Natural killer cell treated with Interleukin-12 subunit alpha and Interleukin-12 subunit beta and Interleukin-15 and Interleukin-18, amount 100 ng/mL, for 72 hours (primary cell): ENCODE data around the gene ATXN7. TPM values are rescaled to one million over a fixed set of nuclear protein-coding genes. Genes with fewer than 3 reads are reported as not detected.

Experiments
- ATAC-seq, 2 donors: fragments of 150-1000 bp; cut with Tn5 transposase in 1 of 2; sonication (Bioruptor Pico), chemical (Tn5 transposase) in 1 of 2; 2 replicates each; pipeline ENCODE4 v1.10.0; 2021
- DNase-seq: peaks from one replicate; pipeline ENCODE4 v3.0.0; 2022; ENCODE audit warnings: low spot score
- H3K27ac Mint-ChIP-seq, 2 donors: 1 replicate in 1 of 2; 2 replicates in 1 of 2; pipeline ENCODE4 v1.8.0; 2022; ENCODE audit warnings: mixed read lengths in 2 of 2, mild to moderate bottlenecking in 1 of 2, moderate library complexity in 1 of 2
- H3K27me3 Mint-ChIP-seq, 2 donors: 1 replicate in 1 of 2; 2 replicates in 1 of 2; pipeline ENCODE4 v1.8.0; 2022; ENCODE audit warnings: mixed read lengths in 2 of 2
- H3K36me3 Mint-ChIP-seq: one replicate; pipeline ENCODE4 v1.8.0; 2022; ENCODE audit warnings: mixed read lengths
- H3K4me1 Mint-ChIP-seq, 2 donors: 1 replicate in 1 of 2; 2 replicates in 1 of 2; pipeline ENCODE4 v1.8.0; 2022; ENCODE audit warnings: low read depth in 2 of 2, mixed read lengths in 2 of 2, mild to moderate bottlenecking in 1 of 2
- H3K4me3 Mint-ChIP-seq: one replicate; pipeline ENCODE4 v1.8.0; 2022; ENCODE audit warnings: mixed read lengths
- H3K9me3 Mint-ChIP-seq: 2 replicates; pipeline ENCODE4 v1.8.0; 2022; ENCODE audit warnings: mixed read lengths
- total RNA-seq, 2 donors: library from RNA; stranded (reverse); gene quantifications; one replicate each; pipeline ENCODE4 v1.2.3, GENCODE V29; 2022

ATXN7 gene
- total RNA-seq, 2 donors from 2014 or later, result 96.5 to 101 TPM

DNA sequence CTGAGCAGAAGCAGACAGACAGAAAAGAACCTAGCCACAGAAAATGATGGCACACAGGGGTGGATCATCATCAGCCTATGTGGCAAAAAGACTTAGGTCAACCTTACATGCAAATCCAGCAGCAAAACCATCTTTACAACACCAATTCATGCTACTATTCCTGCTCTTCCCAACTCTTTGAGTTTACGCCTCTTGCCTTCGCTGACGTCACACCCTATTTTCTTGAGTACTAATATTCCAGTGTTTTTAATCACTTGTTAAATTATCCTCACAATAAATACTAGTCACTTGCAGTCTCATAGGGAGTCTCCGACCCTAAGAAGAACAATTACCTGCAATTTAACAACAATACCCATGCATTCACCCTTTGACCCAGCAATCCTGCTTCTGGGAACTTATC, 165.6 kb downstream of the ATXN7 start:
- Mint-ChIP-seq H3K36me3 (no peaks in the 10 kb centered on the region), H3K27me3 (peaks cover 23 to 45% of the 10 kb centered on the region in 2 donors), H3K9me3 (peaks cover 2% of the 10 kb centered on the region), H3K4me1 (peaks cover 3 to 4% of the 10 kb centered on the region in 2 donors), H3K27ac (no peak overlapping the region), H3K4me3 (no peak overlapping the region)
- no peak for ATAC-seq
- DNase-seq, result no peak

DNA sequence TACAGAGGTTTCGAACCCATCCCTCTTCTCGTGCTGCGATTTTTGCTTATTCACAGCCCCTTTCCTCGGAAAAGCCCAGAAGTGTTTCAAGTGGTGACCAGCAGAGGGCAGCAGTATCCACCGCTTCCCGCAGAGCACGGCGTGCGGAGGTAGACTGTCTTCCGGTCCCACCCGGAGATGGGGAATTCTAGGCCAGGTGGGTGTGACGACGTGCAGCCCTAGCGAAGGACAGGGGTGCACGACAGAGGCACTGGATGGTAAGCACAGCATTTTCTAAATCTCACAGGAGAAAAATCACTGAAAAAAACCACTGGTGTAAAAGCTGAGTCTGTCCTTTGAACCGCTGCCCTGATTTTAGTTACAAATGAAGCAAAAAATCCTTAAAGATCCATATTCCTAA, 167.1 kb downstream of the ATXN7 start:
- H3K9me3 Mint-ChIP-seq, result peaks cover 4% of the 10 kb centered on the region
- peak overlapping the region in 1 of 2 donors; percentile 57 for H3K27ac Mint-ChIP-seq
- H3K4me3 Mint-ChIP-seq, result peak overlapping the region; percentile 76
- peaks cover 31 to 58% of the 10 kb centered on the region in 2 donors for H3K27me3 Mint-ChIP-seq
- ATAC-seq (peak; percentile 90 to 93), DNase-seq (peak; percentile 80)
- H3K4me1 Mint-ChIP-seq, result peaks cover 3 to 4% of the 10 kb centered on the region in 2 donors
- no peaks in the 10 kb centered on the region for H3K36me3 Mint-ChIP-seq

DNA sequence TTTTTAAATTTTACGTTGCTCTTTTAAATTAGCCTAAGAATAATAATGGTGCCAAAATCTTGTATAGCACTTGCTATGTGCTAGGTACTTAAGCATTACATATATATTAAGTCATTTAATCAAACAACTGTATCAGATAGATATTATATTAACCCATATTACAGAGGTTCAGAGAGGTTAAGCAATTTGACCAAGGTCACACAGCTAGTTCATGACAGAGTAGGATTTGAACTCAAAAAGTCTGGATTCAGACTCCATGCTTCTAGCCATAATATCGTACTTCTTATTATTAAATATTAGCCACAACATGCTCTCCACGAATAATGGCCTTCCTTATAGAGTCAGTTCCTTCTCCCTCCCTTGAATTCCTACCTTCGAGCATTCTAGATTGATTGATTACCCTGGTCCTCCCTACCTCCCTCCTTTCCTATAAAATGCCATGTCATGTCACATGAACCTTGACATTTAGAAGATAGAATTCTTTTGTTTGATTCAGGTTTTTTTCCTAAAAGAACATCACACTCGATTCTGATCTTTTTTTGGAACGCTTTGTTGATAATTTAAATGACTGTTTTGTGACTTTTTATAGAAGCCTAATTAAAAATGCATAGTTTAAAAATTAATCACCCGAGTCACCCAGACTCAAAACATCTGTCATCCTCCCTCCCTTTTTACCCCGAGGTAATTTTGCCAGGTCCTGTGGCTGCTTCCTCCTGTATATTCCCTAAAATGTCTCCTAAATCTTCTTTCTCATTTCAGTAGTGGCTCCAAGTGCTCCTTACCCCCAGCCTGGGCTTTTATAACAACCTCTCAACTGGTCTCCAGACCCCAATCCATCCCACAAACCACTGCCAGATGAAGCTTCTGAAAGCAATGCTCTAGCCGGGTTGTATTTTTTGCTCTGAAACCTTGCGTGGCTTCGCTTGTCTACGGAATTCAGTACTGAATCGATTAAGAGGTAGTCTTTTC, 168.2 kb downstream of the ATXN7 start:
- no peak for ATAC-seq
- Mint-ChIP-seq H3K4me1 (peaks cover 3 to 4% of the 10 kb centered on the region in 2 donors), H3K9me3 (peaks cover 4% of the 10 kb centered on the region), H3K4me3 (peak overlapping the region; percentile 18), H3K27me3 (peaks cover 31 to 57% of the 10 kb centered on the region in 2 donors), H3K27ac (no peak overlapping the region), H3K36me3 (no peaks in the 10 kb centered on the region)
- DNase-seq, result no peak

DNA sequence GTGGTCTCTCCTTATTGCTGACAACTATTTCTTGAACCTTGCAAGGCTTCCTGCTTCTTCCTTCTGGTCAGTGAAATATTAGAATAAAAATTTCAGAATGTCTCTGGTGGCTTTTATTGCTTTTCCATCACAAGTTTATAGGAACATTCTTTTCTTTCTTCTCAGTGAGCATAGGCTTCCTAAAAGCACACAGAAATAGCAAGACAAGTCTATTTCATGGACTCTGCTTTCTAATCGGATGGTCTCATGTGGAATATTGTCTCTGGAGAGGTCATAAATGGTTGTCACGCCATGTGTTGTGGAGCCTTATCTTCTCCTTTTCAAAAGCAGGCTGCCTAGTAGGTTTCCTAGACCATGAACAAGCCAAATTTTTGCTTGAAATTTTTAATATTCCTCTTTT, 169.4 kb downstream of the ATXN7 start:
- no peak overlapping the region for H3K4me3 Mint-ChIP-seq
- H3K4me1 Mint-ChIP-seq, result peaks cover 3 to 4% of the 10 kb centered on the region in 2 donors
- no peak overlapping the region for H3K27ac Mint-ChIP-seq
- H3K9me3 Mint-ChIP-seq, result peaks cover 4% of the 10 kb centered on the region
- DNase-seq (no peak), ATAC-seq (no peak)
- H3K36me3 Mint-ChIP-seq, result no peaks in the 10 kb centered on the region
- peaks cover 28 to 54% of the 10 kb centered on the region in 2 donors for H3K27me3 Mint-ChIP-seq

DNA sequence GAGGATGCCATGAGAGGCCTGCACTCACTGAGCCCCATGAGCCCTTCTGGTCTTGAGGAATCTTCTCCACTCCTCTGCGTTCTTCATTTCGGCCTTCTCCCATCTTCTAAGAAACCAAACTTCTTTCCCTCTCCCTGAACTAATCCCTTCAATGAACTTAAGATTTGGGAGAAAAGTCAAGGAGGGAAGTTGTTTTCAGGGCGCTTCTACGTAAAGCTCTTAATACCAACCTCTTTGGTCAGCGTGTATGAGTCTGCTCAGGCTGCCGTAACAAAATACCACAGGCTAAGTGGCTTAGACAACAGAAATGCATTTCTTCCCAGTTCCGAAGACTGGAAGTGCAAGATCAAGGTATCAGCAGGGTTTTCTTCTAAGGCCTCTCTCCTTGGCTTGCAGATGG, 173.4 kb downstream of the ATXN7 start:
- no peaks in the 10 kb centered on the region for H3K4me1 Mint-ChIP-seq
- ATAC-seq (no peak), DNase-seq (no peak)
- H3K36me3 Mint-ChIP-seq, result no peaks in the 10 kb centered on the region
- no peak overlapping the region for H3K4me3 Mint-ChIP-seq
- no peak overlapping the region for H3K27ac Mint-ChIP-seq
- peaks cover 32 to 64% of the 10 kb centered on the region in 2 donors for H3K27me3 Mint-ChIP-seq
- peaks cover 4% of the 10 kb centered on the region for H3K9me3 Mint-ChIP-seq

DNA sequence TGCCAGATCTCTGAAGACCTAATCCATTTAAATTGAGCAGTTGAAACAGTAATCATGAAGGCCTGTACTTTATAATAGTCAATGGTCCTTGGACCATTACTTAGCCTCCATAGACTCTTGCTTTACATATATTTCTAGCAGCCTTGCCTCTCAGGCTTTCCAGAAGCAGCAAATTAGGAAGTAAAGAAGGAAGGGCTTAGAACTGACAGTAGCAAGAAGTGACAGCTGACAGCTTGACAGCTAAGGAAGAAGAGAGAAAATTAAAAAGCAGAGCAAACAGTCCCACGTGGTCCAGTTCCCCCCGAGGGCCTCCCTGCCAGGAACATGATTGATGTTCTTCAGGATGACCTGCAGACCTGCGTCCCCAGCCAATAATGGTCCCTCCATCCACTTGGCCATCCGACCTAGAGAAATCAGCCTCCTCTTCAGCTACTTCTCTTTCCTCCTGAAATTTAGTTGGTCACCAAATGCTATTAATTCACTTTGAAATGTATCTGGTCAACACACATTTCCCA, 174.6 kb downstream of the ATXN7 start:
- H3K9me3 Mint-ChIP-seq, result peaks cover 4% of the 10 kb centered on the region
- H3K4me3 Mint-ChIP-seq, result no peak overlapping the region
- DNase-seq (no peak), ATAC-seq (no peak)
- H3K36me3 Mint-ChIP-seq, result no peaks in the 10 kb centered on the region
- peaks cover 38 to 62% of the 10 kb centered on the region in 2 donors for H3K27me3 Mint-ChIP-seq
- H3K4me1 Mint-ChIP-seq, result no peaks in the 10 kb centered on the region
- no peak overlapping the region for H3K27ac Mint-ChIP-seq

DNA sequence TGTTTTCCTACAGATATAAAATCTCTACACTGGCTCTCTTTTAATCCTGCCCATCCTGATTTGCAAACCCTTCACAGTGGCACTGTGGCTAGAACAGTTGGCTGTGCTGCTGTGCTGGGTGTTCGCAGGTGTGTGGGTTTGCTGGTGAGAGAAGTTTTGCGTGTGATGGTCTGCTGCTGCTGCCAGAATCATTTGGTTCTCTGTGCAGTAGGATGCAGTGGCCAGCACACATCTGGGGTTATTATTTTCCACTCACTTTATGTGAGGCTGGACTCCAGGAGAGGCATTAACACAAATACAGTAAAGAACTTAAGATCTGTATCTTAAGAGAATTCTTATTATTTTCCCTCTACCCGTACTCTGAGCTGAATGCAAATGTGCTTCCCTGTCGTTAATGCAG, 175.7 kb downstream of the ATXN7 start:
- H3K36me3 Mint-ChIP-seq, result no peaks in the 10 kb centered on the region
- H3K27ac Mint-ChIP-seq, result no peak overlapping the region
- H3K9me3 Mint-ChIP-seq, result peaks cover 2% of the 10 kb centered on the region
- no peak overlapping the region for H3K4me3 Mint-ChIP-seq
- H3K4me1 Mint-ChIP-seq, result no peaks in the 10 kb centered on the region
- DNase-seq, result no peak
- peaks cover 39 to 64% of the 10 kb centered on the region in 2 donors for H3K27me3 Mint-ChIP-seq
- no peak for ATAC-seq

DNA sequence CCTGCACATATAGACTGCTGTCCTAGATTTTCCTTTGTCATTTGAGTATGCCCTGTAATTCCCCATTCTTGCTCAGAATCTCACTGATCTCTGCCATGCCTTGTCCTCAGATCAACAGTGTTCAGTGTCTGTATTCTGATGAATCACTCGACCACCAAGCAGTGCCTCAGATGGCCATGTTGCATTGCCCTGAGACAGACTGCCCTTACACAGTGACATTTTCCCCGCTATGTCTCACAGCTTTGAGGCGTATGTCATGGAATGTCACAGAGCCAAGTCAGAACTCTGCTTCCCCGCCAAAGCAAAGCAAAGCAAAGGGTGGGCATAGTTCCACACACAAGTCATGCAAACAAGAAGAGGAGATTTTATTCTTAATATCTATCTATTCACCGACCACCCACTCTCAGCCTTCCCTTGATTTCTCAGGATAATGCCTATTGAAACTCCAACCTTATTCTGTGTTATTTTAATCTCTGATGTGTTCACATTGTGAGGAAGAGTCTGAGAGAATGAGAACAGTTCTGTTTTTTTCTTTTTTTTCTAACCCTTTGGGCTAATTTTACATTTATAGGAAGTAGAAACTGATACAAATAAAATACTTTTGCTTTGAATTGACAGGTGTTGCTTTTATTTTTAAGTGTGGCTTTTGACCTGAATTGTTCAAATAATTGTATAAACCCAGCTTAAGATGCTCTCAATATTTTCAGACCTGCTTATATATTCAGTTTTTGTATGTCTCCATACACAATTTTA, 176.5 kb downstream of the ATXN7 start:
- ATAC-seq (no peak), DNase-seq (no peak)
- H3K9me3 Mint-ChIP-seq, result no peaks in the 10 kb centered on the region
- H3K4me1 Mint-ChIP-seq, result no peaks in the 10 kb centered on the region
- H3K36me3 Mint-ChIP-seq, result no peaks in the 10 kb centered on the region
- H3K27me3 Mint-ChIP-seq, result peaks cover 40 to 61% of the 10 kb centered on the region in 2 donors
- H3K27ac Mint-ChIP-seq, result no peak overlapping the region
- H3K4me3 Mint-ChIP-seq, result no peak overlapping the region

DNA sequence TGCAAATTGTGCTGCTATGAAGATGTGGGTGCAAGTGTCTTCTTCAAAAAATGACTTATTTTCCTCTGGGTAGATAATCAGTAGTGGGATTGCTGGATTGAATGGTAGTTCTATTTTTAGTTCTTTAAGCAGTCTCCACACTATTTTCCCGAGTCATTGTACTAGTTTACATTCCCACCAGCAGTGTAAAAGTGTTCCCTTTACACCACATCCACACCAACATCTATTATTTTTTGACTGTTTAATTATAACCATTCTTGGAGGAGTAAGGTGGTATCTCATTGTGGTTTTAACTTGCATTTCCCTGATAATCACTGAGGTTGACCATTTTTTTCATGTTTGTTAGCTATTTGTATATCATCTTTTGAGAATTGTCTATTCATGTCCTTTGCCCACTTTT, 179.3 kb downstream of the ATXN7 start:
- Mint-ChIP-seq H3K4me3 (no peak overlapping the region), H3K4me1 (no peaks in the 10 kb centered on the region), H3K27ac (no peak overlapping the region), H3K36me3 (no peaks in the 10 kb centered on the region), H3K27me3 (peaks cover 40 to 66% of the 10 kb centered on the region in 2 donors), H3K9me3 (no peaks in the 10 kb centered on the region)
- DNase-seq (no peak), ATAC-seq (no peak)

DNA sequence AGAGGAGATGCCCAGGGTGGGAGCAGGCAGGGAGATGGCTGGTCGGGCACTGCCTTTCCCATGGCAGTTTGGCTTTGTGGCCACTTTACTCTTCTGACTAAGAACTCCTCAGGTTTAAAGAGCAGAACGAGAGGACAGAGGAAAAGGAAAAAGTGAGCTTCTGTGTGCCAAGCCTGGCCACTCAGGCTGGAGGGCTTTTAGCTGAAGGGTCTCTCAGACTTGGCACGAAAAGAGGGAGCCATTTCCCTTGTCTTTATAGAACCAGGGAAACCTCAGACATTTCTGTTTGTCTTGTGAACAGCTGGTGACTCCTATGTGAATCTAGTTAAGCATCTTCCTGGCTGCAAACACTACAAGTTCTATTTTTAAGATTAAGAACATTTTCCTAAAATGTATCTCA, 182.9 kb downstream of the ATXN7 start:
- Mint-ChIP-seq H3K27me3 (peaks cover 39 to 66% of the 10 kb centered on the region in 2 donors), H3K4me3 (no peak overlapping the region), H3K36me3 (no peaks in the 10 kb centered on the region), H3K9me3 (no peaks in the 10 kb centered on the region), H3K4me1 (no peaks in the 10 kb centered on the region), H3K27ac (no peak overlapping the region)
- no peak for ATAC-seq
- DNase-seq, result no peak

DNA sequence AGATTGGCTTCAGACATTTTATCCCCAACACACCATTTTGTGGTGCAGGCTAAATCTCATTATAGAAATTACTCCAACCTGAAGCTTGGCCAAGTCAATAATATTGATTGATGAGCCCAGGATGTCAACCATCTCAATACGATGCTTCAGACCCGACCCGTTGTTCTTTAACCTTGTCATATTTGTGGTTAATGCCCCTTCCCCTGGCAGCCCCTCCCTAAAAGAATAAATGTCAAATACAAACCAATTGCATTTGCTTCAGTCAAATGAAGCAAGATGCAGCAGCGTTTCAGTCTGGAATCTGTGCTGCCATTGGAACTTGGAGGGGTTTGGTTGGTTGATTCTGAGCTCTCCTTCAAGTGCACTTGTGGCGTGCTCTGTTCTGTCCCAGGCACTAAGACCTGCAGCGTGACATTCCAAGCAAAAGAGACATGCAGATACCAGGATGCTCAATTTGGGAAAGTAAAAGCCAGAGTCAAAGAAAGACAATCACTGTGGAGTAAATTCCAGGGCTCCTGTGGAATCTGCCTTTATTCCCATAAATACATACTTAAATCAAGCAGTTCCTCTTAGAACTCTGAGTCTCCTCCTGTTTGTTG, 183.4 kb downstream of the ATXN7 start:
- DNase-seq (no peak), ATAC-seq (no peak)
- Mint-ChIP-seq H3K27me3 (peaks cover 36 to 61% of the 10 kb centered on the region in 2 donors), H3K4me1 (no peaks in the 10 kb centered on the region), H3K9me3 (no peaks in the 10 kb centered on the region), H3K4me3 (no peak overlapping the region), H3K36me3 (no peaks in the 10 kb centered on the region), H3K27ac (no peak overlapping the region)

DNA sequence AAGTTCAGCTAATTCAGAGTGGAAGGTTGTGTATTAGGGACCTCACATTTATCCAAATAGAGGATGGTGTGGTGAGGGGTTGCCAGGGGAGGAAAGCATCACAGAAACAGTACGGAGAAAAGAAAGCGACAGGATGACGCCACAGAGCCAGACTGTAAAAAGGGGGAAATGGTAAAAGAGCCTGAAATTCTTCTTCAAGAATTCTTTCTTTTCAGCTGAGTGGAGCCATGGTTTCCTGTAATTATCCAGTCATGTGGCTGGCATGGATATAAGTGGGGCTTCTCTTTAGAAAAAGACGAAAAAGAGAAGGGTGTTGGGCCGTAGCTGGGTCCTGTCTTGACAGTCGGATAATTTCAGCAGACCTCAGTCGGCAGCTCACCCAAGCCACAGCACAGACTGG, 184.1 kb downstream of the ATXN7 start:
- Mint-ChIP-seq H3K9me3 (no peaks in the 10 kb centered on the region), H3K27me3 (peaks cover 35 to 59% of the 10 kb centered on the region in 2 donors), H3K4me1 (no peaks in the 10 kb centered on the region), H3K36me3 (no peaks in the 10 kb centered on the region), H3K4me3 (no peak overlapping the region), H3K27ac (no peak overlapping the region)
- ATAC-seq, result no peak
- no peak for DNase-seq

DNA sequence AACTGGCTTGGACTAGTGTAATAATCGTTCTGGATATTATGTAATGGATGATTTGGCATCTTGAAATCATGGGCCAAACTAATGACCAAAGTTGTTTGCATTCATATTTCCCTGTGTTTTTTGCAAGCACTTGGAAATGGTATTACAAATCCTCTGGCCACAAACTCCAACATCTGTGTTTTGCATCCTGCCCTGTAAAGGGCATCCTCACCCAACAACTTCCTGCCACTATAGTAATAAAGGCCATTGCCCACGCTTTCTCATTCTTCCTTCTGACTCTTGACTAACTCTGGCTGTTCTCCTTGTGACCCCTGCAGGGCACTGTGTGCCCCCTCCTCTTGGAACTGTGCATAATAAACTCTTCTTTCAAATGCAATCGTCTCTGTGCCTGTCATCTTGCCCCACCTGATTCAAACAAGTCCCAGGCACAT, 185.0 kb downstream of the ATXN7 start:
- H3K4me3 Mint-ChIP-seq, result no peak overlapping the region
- H3K4me1 Mint-ChIP-seq, result no peaks in the 10 kb centered on the region
- no peaks in the 10 kb centered on the region for H3K36me3 Mint-ChIP-seq
- H3K27me3 Mint-ChIP-seq, result peaks cover 30 to 59% of the 10 kb centered on the region in 2 donors
- H3K9me3 Mint-ChIP-seq, result no peaks in the 10 kb centered on the region
- DNase-seq (no peak), ATAC-seq (no peak)
- no peak overlapping the region for H3K27ac Mint-ChIP-seq
